Pulmonary artery endothelial cell (primary cell): ENCODE results near the gene MYH15. TPM values are rescaled to one million over a fixed set of nuclear protein-coding genes. Genes with fewer than 3 reads are reported as not detected.

Source experiments
- DNase-seq: peaks from one replicate; pipeline ENCODE4 v3.0.0-alpha.2; 2011; ENCODE audit warnings: low read depth, low spot score
- total RNA-seq: library from RNA; depleted of rRNA; stranded (reverse); fragments of >200 nt; gene quantifications from 2 replicates; pipeline ENCODE4 v1.2.3, GENCODE V29; 2014

Gene MYH15
- total RNA-seq, 1 donor from 2014 or later: 0.26 TPM

DNA sequence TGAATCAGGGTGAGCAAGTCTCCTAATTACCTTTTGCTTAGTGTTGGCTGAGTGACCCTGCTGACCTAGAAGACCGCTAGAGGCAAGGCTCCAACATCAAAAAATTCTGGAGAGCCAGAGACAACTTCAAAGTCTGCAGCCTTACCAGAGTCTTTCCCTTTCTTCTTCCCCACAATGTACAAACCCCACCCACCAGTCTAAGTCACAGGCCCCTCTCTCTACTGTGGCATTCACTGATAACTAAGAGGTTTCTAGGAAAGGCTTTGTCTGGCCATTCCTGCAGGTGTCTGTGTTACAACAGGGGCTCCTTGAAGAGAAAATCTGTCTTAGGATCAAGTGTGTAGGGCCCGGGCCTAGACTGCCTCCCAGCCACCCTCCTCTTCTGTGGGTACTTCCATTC is 525 bp downstream of the MYH15 start:
- no peak for DNase-seq

DNA sequence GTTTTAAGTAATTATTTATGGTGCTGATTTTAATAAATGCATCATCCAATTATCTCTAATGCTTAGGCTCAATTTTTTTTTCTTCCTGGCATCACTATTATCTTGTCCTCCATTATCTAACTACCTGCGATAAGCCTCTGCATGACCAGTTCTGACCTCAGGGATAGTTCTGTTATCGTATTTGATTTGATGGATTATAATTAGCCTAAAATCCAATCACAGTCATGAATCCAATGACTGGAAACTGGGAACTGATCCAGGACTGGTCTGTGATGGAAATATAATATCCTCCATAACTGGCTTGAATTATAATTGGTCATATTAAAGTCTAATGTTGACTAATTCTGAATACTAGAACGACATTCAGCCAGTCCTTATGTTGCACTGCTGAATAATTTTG is 1.1 kb downstream of the MYH15 start:
- no peak for DNase-seq

DNA sequence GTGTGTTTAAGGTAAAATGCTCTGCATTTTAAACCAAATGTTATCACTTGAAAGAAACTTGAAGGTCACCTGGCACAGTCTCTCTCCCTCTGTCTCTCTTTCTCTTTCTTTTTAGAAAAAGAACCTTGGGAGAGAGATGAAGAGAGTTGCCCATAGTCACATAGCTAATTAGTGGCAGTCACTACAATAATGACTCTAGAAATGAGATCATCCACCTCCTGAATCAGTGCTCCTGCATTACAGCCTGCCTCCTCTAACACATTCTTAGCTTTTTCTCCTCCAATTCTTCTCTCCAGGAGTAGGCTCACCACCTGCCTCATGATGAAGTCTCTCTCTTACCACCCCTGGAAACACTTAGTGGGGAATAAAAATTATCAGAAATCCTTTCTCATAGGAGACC is 2.5 kb downstream of the MYH15 start:
- no peak for DNase-seq

DNA sequence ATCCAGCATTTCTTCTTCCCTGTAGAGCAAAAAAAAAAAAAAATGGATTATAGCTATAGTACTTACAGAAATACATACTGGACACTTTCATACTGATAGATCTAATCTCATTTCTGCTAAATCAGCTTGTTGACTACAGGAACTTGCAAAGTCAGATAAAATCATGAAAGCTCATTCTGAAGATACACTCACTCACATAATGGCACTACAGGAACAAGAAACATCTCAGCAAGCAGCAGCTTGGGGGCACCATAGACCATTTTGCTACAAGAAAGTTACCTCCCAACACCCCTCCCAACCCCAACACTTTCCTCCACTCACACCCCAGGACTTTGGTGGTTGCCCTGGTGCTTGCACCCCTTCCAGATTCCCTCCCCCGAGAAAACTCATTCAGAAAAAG is 4.6 kb downstream of the MYH15 start:
- no peak for DNase-seq

DNA sequence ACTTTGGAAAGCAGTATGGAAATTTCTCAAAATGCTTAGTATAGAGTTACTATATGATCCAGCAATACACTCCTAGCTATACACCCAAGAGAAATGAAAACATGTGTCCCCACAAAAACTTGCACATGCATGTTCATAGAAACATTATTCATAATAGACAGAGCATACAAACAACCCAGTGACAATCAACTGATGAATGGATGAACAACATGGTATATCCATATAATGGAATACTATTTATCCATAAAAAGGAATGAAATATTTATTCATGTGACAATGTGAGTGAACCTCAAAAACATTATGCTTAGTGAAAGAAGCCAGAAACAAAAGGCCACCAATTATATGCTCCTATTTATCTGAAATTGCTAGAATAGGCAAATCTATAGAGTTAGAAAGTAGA is 6.7 kb downstream of the MYH15 start:
- DNase-seq: no peak

DNA sequence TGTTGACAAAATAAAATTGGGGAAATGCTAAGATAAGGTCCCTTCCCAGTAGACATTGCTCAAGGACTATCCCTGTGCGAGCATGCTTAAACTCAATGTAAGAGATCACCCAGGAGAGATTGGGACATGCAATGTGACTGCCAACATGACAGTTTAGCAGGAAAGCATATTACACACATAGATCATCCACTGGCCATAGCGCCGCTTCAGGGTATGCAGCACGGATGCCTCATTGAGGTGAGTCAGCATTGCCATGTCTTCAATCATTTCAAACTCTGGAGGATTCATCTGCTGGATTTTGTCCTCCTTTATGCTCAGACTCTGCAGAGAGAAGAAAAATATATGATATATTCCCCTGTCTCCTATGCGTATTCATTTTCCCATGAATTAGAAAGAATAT is 8.9 kb downstream of the MYH15 start:
- DNase-seq: no peak

DNA sequence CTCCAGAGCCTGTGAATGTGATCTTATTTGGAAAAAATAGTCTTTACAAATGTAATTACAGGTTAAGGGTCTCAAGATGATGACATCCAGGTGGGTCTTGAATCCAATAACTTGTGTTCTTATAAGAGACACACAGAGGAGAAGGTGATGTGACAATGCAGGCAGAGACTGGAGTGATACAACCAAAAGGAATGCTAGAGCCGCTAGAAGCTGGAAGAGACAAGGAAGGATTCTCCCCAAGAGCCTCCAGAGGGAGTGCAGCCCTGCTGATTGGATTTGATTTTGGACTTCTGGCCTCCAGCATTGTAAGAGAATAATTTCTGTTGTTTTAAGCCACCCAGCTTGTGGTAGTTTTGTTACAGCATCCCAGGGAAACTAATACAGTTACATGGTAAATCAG is 9.7 kb downstream of the MYH15 start:
- DNase-seq: no peak

DNA sequence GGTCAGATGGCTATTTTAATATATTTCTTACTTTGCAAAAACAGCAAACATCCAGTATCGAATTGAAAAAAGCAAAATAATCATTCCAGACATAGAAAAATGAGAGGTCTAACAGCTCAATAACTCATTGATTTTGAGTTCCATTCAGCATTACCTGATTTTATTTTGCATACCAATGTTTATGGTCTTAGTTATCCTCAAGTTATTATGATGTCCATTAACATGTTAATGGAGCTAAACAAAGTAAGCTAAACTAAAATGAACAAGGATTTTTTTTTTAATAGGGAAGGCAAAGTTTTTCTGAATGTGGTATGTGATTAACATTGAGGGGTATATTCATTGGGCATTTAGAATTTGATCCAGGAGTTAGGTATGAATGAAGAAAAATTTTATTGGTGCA is 13.1 kb downstream of the MYH15 start:
- no peak for DNase-seq

DNA sequence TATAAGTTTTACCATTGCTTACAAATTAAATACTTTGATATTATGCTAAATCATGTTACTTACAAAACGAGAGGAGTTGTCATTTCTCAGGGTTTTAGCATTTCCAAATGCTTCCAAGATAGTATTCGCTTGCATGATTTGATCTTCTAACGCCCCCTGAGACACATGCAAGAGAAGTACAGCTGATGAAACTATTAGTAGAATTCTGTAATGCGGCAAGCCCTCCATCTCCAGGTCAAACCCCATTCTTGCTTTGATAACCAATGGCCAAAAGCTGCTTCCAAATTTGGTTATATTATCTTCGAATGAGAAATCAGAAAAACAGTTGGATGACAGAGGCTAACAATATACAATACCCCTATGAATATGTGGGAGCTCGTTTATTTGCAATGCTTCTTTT is 14.7 kb downstream of the MYH15 start:
- DNase-seq: no peak

DNA sequence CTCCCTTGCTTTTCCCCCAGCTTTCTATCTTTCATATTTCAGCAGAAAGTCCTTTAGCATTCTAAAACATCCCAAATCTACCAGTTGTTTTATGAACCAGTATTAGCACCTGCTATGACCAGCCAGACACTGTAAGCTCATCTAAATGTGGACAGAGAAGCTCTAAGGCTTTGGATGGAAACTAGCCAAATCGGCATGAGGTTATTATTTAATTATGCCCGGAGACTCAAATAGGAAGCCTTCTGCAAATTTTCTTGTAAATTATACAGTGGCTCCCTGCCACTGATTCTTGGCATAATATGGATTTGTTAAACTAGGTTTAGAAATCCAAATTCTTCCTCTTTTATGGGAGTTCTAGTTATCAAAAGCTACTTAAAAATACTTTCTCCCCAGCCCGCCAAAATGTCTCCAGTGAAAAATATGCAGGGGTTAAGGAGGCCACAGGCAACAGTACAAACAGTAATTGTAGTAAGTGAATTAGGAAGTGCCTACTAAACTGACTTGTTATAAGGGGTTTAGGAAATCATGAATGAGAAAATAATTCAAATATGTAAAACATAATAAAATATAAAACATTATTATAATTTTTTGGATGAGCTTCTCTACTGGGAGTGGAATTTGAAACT is 15.4 kb downstream of the MYH15 start:
- no peak for DNase-seq

DNA sequence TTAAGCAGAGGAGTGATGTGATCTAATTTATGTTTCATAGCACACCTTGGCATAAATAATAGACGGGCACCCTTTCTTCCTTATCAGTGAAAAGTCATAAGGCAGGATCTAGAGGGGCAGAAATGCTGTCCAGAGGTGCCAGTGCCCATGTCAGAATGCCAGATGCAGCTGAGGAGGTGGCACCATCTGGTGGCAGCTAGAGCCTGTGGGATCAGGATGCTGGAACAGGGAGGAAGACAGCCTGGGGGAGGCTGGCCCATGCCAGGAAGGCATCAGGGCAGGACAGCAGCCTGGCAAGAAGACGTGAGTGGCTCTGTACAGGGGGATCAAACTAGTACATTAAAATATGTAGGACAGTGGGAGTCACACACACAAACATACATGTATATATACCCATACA is 16.5 kb downstream of the MYH15 start:
- no peak for DNase-seq

DNA sequence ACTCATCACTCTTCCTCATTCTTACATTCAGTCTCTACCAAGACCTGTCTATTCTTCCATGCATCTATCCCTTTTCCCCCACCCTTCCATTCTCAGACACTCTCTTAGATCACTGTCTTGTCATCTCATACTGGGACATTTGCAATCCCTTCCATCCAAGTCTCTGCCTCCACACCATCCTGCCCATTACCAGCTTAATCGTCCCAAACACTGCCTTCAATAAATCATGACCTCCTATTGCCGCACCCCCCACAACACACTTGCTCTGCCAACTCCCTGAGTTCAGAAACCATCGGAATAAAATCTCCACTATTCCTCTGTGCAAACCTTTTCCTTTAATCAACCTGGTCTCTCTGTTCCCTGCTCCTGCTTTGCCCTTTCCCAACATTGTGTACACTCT is 18.9 kb downstream of the MYH15 start:
- DNase-seq: no peak

DNA sequence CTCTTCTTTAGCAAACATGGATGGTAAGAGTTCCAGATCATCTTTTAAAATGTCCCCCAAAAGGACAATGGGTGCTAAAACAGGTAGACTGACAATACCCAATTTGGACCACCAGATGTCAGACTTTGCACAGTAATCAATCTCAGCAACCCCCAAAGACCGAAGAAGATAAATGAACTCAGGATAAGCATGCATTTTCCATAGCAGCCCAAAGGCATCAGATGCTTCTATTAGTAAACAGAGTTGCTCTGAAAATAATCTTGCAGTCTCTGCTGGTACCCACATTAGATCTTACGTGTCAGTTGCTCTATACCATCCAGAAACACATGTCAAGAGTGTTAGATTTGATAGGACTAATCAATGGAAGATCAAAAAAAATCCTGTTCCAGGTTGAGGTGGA is 20.6 kb downstream of the MYH15 start:
- no peak for DNase-seq

DNA sequence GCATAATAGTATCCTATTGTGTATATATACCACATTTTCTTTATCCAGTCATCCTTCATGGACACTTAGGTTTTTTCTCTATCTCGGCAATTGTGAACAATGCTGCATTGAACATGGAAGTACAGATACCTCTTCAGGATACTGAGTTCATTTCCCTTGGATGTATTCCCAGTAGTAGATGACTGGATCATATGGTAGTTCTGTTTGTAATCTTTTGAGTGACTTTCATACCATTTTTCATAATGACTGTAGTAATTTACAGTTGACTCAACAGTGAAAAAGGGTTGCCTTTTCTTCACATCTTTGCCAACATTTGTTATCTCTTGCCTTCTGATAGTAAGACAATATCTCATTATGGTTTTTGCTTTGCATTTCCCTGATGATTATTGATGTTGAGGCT is 21.8 kb downstream of the MYH15 start:
- DNase-seq: peak; percentile 77

DNA sequence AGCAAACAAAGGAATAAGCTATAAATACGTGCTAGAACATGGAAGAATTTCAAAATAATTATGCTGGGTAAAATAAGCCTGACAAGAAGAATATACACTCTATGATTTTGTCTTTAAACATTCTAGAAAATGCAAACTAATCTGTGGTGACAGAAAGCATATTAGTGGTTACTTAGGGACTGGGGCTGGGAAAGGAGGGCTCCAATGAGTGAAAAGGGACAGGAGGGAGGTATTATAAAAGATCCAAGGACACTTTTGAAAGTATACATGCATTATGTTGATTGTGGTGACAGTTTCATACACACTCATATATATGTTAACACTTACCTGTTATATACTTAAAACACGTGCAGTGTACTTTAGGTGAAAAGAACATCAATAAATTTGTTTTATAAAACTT is 23.0 kb downstream of the MYH15 start:
- DNase-seq: no peak

DNA sequence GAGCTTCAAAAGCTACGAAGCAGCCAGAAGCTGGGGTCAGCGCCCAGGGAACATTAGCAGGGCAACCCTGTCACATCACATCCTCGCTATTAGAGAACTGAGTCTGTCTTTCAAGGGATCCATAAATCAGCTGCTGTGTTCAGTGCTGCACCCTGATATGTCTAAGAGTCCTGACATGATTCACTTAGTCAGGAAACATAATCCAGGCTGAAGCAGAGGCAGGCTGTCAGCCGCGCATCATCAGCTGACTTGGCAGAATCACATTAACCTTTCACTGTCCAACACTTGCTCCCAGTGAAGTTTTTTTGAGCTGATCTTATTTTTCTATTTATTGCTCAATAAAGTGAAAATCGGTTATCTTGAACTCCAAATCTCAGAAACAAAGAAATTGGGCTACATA is 23.5 kb downstream of the MYH15 start:
- DNase-seq: no peak

DNA sequence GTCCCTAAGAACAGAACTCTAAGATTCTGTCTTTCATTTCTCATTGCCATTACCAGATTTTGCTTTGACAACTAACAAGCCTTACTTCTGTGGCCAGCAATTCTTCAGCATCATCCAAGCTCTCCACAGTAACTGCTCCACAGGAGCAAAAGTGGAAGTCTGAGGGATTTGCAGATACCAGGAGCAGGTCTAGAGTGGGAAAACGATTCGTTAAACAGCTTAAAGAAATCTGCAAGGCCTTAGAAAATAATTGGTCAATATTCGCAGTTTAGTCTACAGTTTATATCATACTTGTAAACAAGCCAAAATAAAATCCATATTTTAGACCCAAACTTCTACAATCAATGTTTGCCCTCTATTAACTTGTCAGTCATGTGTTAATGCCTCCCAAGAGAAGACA is 24.1 kb downstream of the MYH15 start:
- DNase-seq: no peak

DNA sequence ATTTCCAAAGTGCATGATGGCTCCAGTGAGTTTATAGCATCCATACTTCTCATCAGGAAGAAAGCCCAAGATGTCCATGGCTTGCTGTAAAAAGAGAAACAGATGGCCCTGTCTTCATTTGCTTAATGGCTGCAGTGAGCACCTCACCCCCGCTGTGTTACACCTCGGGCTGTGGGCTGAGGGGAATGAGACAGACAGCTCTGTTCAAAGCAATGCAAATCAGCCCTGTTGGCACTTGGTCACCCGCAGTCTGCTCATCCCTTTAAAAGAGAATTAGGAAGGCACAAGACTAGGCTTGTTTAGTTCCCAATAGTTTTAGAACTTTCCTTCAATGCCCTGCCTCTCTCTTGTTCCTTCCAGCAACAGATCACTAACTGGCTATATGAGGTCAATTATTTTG is 25.2 kb downstream of the MYH15 start:
- no peak for DNase-seq

DNA sequence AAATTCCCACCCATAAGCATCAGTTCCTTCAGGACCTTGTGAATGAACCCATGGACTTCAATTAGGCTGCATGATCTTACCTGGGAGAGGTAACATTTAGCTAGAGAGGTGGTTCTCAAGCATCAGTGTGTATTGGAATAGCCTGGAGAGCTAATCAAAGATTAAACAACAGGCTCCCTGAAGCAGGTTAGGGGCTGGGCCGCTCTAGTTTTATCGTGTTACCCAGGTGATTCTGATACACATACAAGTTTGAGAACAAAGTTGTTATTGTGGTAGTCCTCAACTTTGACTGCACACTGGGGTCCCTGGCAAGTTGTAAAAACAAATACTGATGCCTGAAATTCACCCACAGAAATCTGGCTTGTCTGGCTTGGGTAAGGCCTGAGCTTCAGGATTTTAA is 31.2 kb downstream of the MYH15 start:
- no peak for DNase-seq

DNA sequence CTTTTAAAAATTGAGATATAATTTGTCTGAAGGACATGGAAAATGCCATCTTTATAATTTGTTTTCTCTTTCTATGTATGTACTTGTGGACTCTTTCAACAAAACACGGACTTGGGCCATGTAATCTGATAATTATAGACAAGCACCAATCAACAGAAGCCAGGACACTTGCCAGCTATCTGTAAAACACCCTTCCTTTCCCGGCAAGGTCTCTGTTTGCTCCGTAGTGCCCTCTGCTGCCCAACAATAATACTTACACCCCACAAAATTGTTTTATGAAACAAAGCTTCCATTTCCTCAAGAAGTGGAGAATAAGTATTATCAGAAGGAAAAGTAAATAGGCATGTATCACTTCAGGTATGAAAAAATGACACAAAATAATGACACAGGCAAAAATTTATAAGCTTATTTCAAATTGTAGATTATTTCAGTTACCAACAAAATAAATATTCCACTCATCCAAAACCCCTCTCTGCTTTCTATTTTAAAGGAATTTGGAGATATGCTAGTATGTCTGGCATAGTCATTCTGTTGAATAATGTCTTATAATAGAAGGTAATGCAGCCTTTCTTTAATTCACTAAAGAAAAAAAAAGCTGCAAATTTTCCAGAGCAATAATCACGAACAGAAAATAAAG is 32.8 kb downstream of the MYH15 start:
- DNase-seq: no peak

DNA sequence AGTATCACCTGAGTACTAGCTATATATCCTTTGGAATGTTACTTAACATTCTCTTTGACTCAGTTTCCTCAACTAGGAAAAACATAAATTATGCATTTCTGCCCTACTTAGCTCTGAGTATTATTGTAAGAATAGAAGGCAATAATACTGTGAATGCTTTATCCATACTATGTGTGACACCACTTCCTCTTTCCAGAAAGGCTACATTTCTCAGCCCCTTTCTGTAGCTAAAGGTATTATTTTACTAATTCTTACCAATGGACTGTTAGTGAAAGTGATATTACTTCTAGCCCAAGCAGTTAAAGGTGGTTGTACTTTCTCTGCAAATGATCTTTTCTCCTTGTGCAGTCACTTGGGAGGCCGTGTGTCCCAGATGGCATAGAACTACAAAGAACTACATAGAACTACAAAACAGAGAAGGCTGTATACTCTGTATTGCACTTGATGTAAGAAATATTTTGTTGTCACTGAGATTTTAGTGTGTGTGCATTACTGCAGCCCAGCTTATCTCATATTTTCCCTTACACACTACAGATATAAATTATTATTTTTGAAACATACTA is 35.1 kb downstream of the MYH15 start:
- no peak for DNase-seq

DNA sequence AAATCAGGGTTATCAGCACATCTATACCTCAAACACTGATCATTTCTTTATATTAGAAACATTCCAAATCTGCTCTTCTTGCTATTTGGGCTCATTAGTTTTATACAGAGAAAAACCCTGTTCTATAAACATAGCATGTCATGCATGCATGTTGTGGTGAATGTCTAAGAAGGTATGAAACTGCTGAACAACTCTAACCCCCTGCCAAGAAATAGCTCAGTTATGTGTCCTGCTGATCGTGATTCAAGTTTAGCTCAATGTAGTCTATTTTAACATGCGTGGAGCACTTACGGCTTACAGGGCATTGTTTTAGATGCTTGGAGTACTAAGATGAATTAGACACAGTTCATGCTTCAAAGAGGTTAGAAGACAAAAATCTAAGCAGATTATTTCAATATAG is 35.8 kb downstream of the MYH15 start:
- DNase-seq: no peak

DNA sequence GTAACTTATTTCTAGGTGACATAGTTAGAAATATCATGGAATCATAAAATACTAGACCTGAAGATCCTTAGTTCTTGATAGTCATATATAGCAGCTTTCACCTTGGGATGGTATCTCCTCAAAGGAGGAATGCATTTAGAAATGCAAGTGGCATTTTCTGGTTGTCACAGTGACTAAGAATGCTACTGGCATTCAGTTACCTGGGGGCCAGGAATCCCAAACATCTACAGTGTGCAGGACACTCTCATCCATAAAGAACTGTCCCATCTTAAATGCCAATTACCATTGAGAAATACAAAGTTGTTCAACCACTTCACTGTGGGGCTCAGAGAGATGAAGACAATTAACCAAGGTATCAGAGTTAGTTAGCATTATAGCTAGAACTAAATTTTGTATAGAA is 36.7 kb downstream of the MYH15 start:
- no peak for DNase-seq
